ENCODE measurements around the gene SLC9A7. TPM values are rescaled to one million over a fixed set of nuclear protein-coding genes. Genes with fewer than 3 reads are reported as not detected.

SLC9A7 gene
- total RNA-seq, 1 donor from 2014 or later, result 3.5 TPM

DNA sequence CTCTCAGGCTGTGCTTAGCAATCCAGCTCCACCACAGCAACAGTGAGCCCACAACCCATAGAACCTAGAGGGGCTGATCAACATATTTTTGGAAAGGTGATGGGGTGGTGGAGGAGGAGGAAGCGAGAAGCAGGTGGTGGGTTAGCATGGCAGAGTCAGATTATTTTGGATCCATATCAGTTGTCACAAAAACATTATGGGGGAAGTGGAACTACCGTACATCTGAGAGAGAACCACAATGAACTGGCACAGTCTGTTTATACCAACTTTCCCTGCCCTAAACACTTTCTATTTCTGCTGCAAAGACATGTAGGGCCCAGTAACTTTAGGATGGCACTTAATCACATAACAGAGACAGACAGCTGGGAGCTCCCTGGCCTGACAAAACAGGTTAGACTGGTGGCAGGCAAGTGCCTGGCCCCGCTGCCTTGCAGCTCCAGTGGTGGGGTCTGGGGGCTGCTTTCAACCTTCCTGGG, 4.3 kb downstream of the SLC9A7 start:
- Histone ChIP-seq H3K27me3 (peaks cover 14% of the 10 kb centered on the region), H3K4me3 (no peak overlapping the region), H3K9me3 (ENCODE audit: low read depth) (no peaks in the 10 kb centered on the region), H3K4me1 (no peaks in the 10 kb centered on the region), H2AFZ (replicated peaks) (no peak overlapping the region), H3K9ac (no peak overlapping the region), H4K20me1 (ENCODE audit: low read depth) (no peaks in the 10 kb centered on the region), H3K4me2 (no peak overlapping the region), H3K79me2 (ENCODE audit: low read depth) (no peaks in the 10 kb centered on the region), H3F3A (ENCODE audit: low read depth) (no peaks in the 10 kb centered on the region), H3K27ac (no peak overlapping the region), H3K36me3 (no peaks in the 10 kb centered on the region)
- peaks cover 8% of the 10 kb centered on the region for H3K4me1 Mint-ChIP-seq
- H3K9me3 Mint-ChIP-seq, result peaks cover 13% of the 10 kb centered on the region
- TF ChIP-seq EZH2phosphoT487 (IDR thresholded peaks at IDR 0.05) (no peak), EZH2 (IDR thresholded peaks at IDR 0.05) (no peak)
- TF ChIP-seq, protein P1, sequence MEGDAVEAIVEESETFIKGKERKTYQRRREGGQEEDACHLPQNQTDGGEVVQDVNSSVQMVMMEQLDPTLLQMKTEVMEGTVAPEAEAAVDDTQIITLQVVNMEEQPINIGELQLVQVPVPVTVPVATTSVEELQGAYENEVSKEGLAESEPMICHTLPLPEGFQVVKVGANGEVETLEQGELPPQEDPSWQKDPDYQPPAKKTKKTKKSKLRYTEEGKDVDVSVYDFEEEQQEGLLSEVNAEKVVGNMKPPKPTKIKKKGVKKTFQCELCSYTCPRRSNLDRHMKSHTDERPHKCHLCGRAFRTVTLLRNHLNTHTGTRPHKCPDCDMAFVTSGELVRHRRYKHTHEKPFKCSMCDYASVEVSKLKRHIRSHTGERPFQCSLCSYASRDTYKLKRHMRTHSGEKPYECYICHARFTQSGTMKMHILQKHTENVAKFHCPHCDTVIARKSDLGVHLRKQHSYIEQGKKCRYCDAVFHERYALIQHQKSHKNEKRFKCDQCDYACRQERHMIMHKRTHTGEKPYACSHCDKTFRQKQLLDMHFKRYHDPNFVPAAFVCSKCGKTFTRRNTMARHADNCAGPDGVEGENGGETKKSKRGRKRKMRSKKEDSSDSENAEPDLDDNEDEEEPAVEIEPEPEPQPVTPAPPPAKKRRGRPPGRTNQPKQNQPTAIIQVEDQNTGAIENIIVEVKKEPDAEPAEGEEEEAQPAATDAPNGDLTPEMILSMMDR (IDR thresholded peaks at IDR 0.05), result no peak
- no peak overlapping the region for H3K27ac Mint-ChIP-seq
- no peak overlapping the region for H3K4me3 Mint-ChIP-seq
- H3K36me3 Mint-ChIP-seq, result no peaks in the 10 kb centered on the region
- no peak for DNase-seq (ENCODE audit: low spot score)
- H3K27me3 Mint-ChIP-seq (ENCODE audit: insufficient read depth, low read depth), result peaks cover 2% of the 10 kb centered on the region

DNA sequence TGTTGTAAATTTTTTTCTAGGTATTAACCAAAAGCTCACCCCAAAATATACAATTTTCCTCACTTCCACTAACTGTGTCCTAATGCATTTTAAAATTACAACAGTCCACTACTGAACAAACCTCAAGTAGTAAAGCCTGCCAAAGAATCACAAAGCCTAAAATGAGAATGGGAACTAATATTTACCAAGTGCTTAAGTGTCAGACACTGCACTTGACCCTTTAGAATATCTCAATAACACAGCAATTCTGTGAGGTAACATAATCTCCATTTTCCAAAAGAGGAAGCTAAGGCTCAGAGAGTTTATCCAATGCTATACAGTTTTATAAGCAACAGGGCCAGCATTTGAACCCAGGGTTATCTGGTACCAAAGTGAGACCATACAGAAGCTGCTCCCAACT, 4.9 kb downstream of the SLC9A7 start:
- no peak overlapping the region for H3K9ac ChIP-seq
- H2AFZ ChIP-seq (replicated peaks), result no peak overlapping the region
- H3K27me3 Mint-ChIP-seq (ENCODE audit: insufficient read depth, low read depth), result no peaks in the 10 kb centered on the region
- no peak for DNase-seq (ENCODE audit: low spot score)
- H3K27ac Mint-ChIP-seq, result no peak overlapping the region
- no peaks in the 10 kb centered on the region for H3K9me3 ChIP-seq (ENCODE audit: low read depth)
- peaks cover 8% of the 10 kb centered on the region for H3K4me1 Mint-ChIP-seq
- no peak overlapping the region for H3K4me3 Mint-ChIP-seq
- peaks cover 10% of the 10 kb centered on the region for H3K9me3 Mint-ChIP-seq
- no peak overlapping the region for H3K27ac ChIP-seq
- H3K4me2 ChIP-seq, result no peak overlapping the region
- H3K4me3 ChIP-seq, result no peak overlapping the region
- no peaks in the 10 kb centered on the region for H4K20me1 ChIP-seq (ENCODE audit: low read depth)
- no peaks in the 10 kb centered on the region for H3K4me1 ChIP-seq
- no peaks in the 10 kb centered on the region for H3F3A ChIP-seq (ENCODE audit: low read depth)
- H3K79me2 ChIP-seq (ENCODE audit: low read depth), result no peaks in the 10 kb centered on the region
- TF ChIP-seq EZH2 (IDR thresholded peaks at IDR 0.05), result no peak
- TF ChIP-seq, protein P1 (IDR thresholded peaks at IDR 0.05), result no peak
- no peak for TF ChIP-seq EZH2phosphoT487 (IDR thresholded peaks at IDR 0.05)
- no peaks in the 10 kb centered on the region for H3K36me3 ChIP-seq
- H3K27me3 ChIP-seq, result peaks cover 14% of the 10 kb centered on the region
- H3K36me3 Mint-ChIP-seq, result no peaks in the 10 kb centered on the region

DNA sequence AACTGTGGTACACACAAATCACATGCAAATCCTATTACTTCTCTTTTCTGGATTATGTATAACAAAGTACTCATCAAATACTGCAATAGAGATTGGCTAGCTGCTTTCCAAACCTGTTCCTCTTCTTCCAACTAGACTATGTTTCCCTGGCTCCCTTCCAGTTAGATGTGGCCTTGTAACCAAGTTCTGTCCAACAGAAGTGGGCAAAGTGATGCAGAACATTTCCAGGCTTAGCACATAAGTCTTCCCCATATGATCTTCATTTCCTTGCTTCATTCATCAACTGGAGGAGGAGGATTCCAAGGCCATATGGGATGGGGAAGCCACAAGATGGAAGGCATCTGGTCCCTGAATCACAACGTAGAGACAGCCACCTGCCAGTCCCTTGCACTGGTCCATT, 8.0 kb downstream of the SLC9A7 start:
- H3K79me2 ChIP-seq (ENCODE audit: low read depth), result no peaks in the 10 kb centered on the region
- no peaks in the 10 kb centered on the region for H3K9me3 Mint-ChIP-seq
- H3K4me1 Mint-ChIP-seq, result no peaks in the 10 kb centered on the region

More for the DNA sequence above, 8.0 kb downstream of the SLC9A7 start:
- TF ChIP-seq EZH2phosphoT487 (IDR thresholded peaks at IDR 0.05) (no peak), EZH2 (IDR thresholded peaks at IDR 0.05) (no peak)
- TF ChIP-seq, protein P1 (IDR thresholded peaks at IDR 0.05), result no peak
- no peak overlapping the region for H3K4me3 ChIP-seq
- no peaks in the 10 kb centered on the region for H3K9me3 ChIP-seq (ENCODE audit: low read depth)
- H3K36me3 Mint-ChIP-seq, result no peaks in the 10 kb centered on the region
- H3K27me3 ChIP-seq, result no peaks in the 10 kb centered on the region
- H3K27ac ChIP-seq, result no peak overlapping the region
- no peak overlapping the region for H3K4me3 Mint-ChIP-seq
- no peaks in the 10 kb centered on the region for H3F3A ChIP-seq (ENCODE audit: low read depth)
- no peak for DNase-seq (ENCODE audit: low spot score)
- no peaks in the 10 kb centered on the region for H3K36me3 ChIP-seq
- H3K27ac Mint-ChIP-seq, result no peak overlapping the region
- H2AFZ ChIP-seq (replicated peaks), result no peak overlapping the region
- H4K20me1 ChIP-seq (ENCODE audit: low read depth), result no peaks in the 10 kb centered on the region
- H3K27me3 Mint-ChIP-seq (ENCODE audit: insufficient read depth, low read depth), result no peaks in the 10 kb centered on the region
- H3K4me2 ChIP-seq, result no peak overlapping the region
- no peaks in the 10 kb centered on the region for H3K4me1 ChIP-seq
- H3K9ac ChIP-seq, result no peak overlapping the region

Measured in neural progenitor cell (in vitro differentiated cells).